Stimulated activated CD4-positive, alpha-beta T cell treated with anti-CD3 and anti-CD28 coated beads, TNF-alpha, amount 100 ng/mL, for 48 hours (primary cell): ENCODE data around the gene DOCK3.
"Not testable (repeated sequence)": the region's sequence is repeated elsewhere in the genome, so short reads cannot be mapped to it uniquely, and the experiment has no call there.

ENCODE experiments used
- DNase-seq, 3 donors: peaks; one replicate each; pipeline ENCODE4 v3.0.0-alpha.2; 2020; ENCODE audit warnings: low read depth in 3 of 3

Gene DOCK3

DNA sequence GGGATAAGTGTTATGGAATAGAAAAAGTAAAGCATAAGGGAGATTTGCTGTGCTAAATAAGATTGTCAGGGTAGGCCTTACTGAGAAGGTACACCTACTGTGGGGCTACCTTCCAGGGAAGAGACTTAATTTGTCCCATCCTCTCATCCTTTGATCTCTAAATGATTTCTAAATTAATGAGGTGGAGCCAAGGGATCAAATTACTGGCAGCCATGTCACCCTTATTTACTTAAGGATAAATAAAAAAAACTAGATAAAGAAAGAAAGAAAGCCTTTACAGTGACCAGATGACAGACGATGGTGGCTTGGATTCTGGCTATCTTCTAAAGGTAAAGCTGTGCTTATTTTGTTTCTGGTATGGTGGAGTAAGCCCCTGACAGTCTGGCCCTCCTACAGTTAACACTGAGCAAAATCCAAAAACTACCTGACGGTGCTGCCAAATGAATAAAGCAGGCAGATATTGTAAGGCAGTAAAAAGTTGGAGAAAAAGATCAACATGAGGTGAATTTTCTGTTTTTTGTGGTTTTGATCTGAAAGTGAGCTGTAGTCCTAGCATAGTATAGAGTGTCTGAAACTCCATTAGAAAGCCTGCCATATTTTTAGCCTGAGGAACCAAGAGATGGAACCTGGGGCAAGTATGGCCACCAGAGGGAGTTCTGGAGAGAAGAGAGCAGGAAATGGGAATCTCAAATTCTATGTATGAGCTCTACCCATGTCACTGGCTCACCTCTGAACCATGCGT lies 425.2 kb downstream of the DOCK3 start:
- DNase-seq = peak in 1 of 3 donors; percentile 1

- no peak for DNase-seq
These were observed 425.8 kb downstream of the DOCK3 start for GRCh38 chr3:51100536-51100851.

DNA sequence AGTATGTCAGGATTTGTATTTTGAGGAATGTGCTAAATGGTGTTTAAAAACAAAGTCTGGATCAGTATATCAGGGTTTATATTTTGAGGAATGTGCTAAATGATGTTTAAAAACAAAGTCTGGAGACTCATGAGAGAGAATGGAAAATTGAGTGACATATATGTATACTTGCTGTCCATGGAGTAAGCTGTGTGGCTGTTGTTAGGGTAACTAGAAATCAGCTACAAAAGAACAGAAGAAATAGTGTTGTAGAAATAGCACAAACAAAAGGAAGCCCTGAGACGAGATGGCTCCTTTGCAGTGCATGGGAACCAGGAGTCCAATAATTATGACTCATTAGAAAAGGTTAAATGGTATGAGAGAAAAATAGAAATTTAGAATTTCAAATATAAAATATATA lies 427.7 kb downstream of the DOCK3 start:
- DNase-seq = no peak

DNA sequence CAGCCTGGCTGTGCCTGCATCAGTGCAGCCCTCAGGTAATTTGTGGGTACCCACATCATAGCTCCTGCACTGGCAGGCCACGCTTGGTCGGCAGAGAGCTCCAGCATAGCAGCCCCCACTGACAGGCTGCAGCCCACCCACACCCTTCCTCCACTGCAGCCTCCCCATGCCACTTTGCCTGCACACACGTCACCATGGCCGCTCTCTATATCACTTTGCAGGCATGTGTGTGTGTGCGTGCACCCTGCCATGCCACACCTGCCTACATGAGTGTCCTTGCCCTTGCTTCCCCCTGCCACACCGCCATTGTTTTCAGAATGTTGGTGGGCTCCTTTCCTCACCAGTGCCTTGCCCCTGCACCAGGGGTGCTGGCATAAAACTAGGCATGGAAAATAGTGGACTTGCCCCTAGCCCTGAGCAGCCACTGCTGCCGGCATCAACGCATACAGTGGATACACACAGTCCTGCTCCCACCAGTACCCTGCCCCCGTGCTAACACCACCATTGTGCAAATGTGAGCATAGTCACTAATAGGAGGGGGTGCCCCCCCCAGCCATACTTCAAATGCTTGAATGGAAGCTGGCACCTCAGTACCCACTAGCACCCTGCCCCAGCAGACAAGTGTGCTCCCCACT lies 431.6 kb downstream of the DOCK3 start:
- no peak for DNase-seq

DNA sequence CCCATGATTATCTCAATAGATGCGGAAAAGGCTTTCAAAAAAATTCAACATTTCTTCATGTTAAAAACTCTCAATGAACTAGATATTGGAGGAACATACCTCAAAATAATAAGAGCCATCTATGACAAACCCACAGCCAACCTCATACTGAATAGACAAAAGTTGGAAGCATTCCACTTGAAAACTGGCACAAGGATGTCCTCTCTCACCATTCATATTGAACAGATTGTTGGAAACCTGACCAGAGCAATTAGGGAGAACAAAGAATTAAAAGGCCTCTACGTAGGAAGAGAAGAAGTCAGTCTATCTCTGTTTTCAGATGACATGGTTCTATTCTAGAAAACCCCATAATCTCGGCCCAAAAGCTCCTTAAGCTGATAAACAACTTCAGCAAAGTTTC lies 435.9 kb downstream of the DOCK3 start:
- DNase-seq = no peak

DNA sequence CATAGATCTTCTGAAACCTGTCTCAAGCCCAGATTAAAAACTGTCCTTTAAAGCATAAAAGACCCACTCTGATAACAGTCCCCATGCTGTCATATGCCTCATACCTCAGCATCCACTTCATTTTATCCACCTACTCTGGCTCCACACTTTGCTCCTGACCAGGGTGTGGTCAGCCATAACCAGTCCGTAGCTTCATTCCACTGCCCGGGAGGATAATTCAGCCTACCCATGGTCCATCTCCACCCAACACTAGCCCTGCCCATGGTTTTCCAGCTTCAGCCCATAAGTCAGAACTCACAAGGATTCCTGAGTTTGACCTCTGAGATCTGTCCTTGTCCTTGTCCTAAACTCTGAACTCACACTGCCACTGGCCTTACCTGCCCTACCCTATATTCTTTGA lies 448.2 kb downstream of the DOCK3 start:
- no peak for DNase-seq

DNA sequence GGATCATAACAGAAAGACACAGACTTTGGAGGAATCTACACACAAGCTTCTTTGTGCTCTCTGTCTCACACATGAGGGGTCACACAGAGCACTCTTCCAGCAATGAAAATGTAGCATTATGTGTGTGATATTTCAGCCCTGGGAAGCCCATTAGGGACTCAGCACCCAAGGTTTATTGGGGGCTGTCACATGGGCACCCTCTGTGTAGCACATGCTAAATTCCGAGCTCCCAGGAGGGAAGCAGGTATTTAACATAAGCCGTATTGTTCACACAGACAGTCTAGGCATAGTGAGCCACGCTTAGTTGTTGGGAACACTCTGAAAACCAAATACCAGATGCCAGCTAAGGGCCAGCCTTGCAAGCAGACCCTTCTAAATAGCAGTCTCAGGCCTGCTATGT lies 448.8 kb downstream of the DOCK3 start:
- DNase-seq = no peak

DNA sequence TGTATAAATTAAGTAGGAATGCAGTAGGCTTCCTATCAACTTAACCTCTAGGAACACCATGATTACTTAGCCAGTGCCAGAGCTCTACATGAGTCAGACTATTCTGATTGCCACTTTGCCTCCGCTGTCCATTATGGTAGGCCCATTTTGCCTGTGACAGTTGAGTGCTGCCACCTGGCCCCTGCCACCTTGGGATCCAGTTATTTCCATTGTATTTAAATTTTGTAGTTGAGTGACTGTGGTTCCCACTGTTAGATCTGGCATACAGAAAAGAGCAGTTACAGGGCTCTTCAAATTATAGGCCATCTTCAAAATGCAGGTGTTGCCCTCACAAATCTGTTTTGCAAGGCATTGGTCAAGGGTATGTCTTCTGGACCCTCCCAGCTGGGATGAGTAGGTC lies 456.9 kb downstream of the DOCK3 start:
- DNase-seq = not testable (repeated sequence)

- no peak for DNase-seq
These were observed 463.0 kb downstream of the DOCK3 start for GRCh38 chr3:51137715-51138114.

DNA sequence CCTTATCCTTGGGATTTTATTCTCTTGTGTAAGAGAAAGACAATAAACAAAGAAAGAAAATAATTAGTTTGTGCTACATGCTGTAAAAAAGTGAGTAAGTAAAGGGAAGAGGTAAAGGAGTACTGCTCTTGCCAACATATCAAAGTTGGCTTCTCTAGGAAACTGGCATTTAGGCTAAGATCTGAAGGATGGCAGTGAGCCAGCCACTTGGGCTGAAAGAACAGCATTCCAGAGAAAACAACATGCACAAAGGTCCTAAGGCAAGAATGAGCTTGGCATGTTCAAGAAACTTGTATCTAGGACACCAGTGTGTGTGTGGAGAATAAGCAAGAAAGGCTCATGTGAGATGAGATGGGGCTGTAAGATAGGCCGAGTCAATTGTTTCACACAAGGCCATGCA lies 464.9 kb downstream of the DOCK3 start:
- no peak for DNase-seq

GRCh38 chr3:51141573-51141972 lies 466.8 kb downstream of the DOCK3 start:
- DNase-seq = no peak

GRCh38 chr3:51145811-51146585 lies 471.3 kb downstream of the DOCK3 start:
- no peak for DNase-seq

GRCh38 chr3:51146781-51147180 lies 472.1 kb downstream of the DOCK3 start:
- no peak for DNase-seq

DNA sequence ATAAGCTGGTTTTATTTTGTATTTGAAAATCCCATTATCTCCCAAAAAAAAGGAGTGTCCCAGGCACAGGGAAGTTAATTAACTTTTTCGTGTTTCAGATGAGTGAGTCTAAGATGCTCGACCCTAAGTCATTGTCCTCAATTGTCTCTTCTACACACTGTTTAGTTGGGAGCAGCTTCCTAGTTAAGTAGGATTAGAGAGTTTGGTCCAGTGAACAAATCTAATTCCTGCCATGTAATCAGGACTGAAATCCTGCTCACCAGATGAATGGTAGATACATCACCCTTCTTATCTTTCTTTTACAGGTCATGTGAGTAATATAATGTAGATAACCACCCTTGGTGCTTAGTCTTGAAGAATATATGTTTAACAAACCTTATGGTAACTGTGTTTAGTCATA lies 481.4 kb downstream of the DOCK3 start:
- no peak for DNase-seq

DNA sequence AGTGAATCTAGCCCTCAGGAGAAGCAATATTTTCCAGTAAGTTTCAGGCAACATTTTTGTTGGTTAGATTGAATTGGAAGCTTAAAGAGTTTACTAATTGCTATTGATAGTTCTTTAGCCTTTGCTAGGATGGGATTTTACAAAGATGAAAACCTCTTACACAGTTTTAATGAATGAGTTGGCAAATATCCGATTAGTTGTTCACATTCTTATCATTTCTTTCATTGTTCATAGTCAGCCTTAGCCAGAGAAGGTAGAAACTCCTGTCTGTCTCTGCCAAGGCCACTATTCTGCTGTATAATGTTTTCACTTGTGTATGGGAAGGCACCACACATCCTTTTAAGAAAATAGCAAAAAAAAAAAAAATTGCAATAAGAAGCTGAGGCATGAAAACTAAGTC lies 488.3 kb downstream of the DOCK3 start:
- DNase-seq = no peak

GRCh38 chr3:51173518-51174271 lies 499.0 kb downstream of the DOCK3 start:
- DNase-seq = no peak

DNA sequence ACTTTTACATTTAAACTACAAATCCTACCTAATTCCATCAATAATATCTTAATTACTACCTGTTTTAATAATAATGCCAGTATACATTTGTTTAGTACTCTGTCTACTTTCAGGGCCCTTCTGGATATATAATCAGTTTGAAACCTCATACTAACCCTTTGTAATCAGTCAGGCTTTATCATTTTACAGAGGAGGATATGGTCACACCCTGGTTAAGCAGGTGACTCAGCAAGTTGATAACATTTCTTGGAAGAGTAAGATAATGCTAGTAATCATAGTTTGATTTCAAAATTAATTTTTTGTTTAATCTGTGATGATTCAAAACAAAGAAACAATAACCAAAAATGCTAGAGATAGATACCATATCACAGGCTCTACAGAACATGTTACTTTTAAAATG lies 502.2 kb downstream of the DOCK3 start:
- DNase-seq = no peak

DNA sequence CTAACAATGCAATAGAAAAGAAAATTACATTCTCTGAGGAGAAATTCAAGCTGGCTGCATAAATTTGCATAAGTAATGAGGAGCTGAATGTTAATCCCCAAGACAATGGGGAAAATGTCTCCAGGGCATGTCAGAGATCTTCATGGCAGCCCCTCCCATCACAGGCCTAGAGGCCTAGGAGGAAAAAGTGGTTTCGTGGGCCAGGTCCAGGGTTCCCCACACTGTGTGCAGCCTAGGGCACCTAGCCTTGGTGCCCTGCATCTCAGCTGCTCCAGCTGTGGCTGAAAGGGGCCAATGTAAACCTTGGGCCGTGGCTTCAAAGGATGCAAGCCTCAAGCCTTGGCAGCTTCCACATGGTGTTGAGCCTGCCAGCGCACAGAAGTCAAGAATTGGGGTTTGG lies 511.7 kb downstream of the DOCK3 start:
- not testable (repeated sequence) for DNase-seq

DNA sequence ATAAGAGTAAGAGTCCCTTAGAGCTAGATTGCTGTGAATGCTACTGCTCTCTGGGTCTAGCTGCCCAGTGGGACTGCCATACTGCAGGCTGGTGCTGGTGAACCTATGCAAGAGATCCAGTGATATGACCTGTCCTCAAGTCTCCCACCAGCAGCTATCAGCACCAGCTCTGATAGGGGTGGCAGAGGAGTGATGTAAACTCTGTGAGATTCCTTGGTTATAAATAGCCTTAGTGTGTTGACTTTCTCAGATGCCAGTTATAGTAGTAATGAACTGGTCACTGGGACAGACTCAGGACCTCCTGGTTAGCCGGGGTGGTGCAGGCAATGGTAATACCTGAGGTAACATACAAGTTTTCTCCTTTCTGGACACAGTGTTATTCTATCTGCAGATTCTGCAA lies 515.5 kb downstream of the DOCK3 start:
- no peak for DNase-seq

GRCh38 chr3:51190827-51191226 lies 516.1 kb downstream of the DOCK3 start:
- no peak for DNase-seq

DNA sequence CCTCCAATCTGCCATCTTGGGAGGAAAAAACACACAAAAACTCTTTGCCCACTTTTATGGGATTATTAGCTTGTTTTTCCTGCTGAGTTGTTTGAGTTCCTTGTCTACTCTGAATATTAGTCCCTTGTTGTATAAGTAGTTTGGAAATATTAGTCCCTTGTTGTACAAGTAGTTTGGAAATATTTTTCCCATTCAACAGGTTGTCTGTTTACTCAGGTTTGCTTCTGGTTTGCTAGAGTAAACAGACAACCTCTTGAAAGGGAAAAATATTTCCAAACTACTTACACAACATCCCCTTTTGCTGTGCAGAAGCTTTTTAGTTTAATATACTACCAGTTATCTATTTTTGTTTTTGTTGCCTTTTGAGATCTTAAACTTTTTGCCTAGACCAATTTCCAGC lies 517.0 kb downstream of the DOCK3 start:
- DNase-seq = no peak

- no peak for DNase-seq
These were observed 523.8 kb downstream of the DOCK3 start for GRCh38 chr3:51198477-51198876.
